ENCODE results near the gene CBX6. TPM values are rescaled to one million over a fixed set of nuclear protein-coding genes. Genes with fewer than 3 reads are reported as not detected.

Gene CBX6
- 12.0 TPM for polyA plus RNA-seq (2013, experiment 1 of 2)
- polyA plus RNA-seq (2013, experiment 2 of 2): 12.4 TPM

- H3K36me3 ChIP-seq (replicated peaks in 1 of 2; ENCODE audit: control insufficient read depth in 2 of 2, insufficient read depth in 2 of 2, low read length in 2 of 2): peaks cover 20 to 28% of the 10 kb centered on the region in 2 donors
- no peak within 1 kb of the TSS for H2BK12ac ChIP-seq (ENCODE audit: low read length)
- peak within 1 kb of the TSS; percentile 100 for H2AFZ ChIP-seq (ENCODE audit: low read length)
- H3K4ac ChIP-seq (ENCODE audit: low read length): no peak within 1 kb of the TSS
- H3K27me3 ChIP-seq (ENCODE audit: control insufficient read depth in 3 of 3, insufficient read depth in 3 of 3, low read depth in 1 of 3, low read length in 3 of 3): peaks cover 0 to 13% (median 0%) of the 10 kb centered on the region in 3 experiments
- peak within 1 kb of the TSS; percentile 75 for H3K23ac ChIP-seq (ENCODE audit: low read depth, low read length, poor library complexity)
- H3K4me1 ChIP-seq (ENCODE audit: control insufficient read depth in 2 of 2, insufficient read depth in 1 of 2, low read depth in 1 of 2, low read length in 2 of 2): peaks cover 12 to 20% of the 10 kb centered on the region in 2 donors
- peaks cover 8% of the 10 kb centered on the region for H3K79me1 ChIP-seq (ENCODE audit: low read depth, low read length)
- H3K9ac ChIP-seq (ENCODE audit: low read depth, low read length, poor library complexity): peak within 1 kb of the TSS; percentile 93
- no peaks in the 10 kb centered on the region for H3K9me3 ChIP-seq (replicated peaks in 1 of 2; ENCODE audit: control insufficient read depth in 2 of 2, insufficient read depth in 1 of 2, low read depth in 1 of 2, low read length in 2 of 2)
- H2AK5ac ChIP-seq (ENCODE audit: low read depth, low read length): peak within 1 kb of the TSS; percentile 69
- peak within 1 kb of the TSS; percentile 68 for H3K4me2 ChIP-seq (ENCODE audit: insufficient read depth, low read length, poor library complexity, severe bottlenecking)
- DNase-seq (ENCODE audit: low spot score): peak; percentile 95
- H3K4me3 ChIP-seq (ENCODE audit: low read length in 2 of 2): peak within 1 kb of the TSS; percentile 88 to 93
- peak within 1 kb of the TSS; percentile 69 for H2BK15ac ChIP-seq (ENCODE audit: low read length)
- H3K14ac ChIP-seq (ENCODE audit: low read length): peak within 1 kb of the TSS; percentile 78
- WGBS, 2 donors (ENCODE audit: extremely low coverage in 2 of 2, insufficient read length in 2 of 2, insufficient replicate concordance in 1 of 2): no CpG with 5 or more reads among the region's 73 CpGs
- peak within 1 kb of the TSS; percentile 85 for H2BK5ac ChIP-seq (ENCODE audit: low read length)
- peak within 1 kb of the TSS; percentile 66 for H4K8ac ChIP-seq (ENCODE audit: low read depth, low read length)
- peak within 1 kb of the TSS; percentile 65 for H2BK120ac ChIP-seq (ENCODE audit: low read depth, low read length)
- H4K91ac ChIP-seq (ENCODE audit: low read depth, low read length, poor library complexity): no peak within 1 kb of the TSS
- peak within 1 kb of the TSS; percentile 98 for H3K18ac ChIP-seq (ENCODE audit: low read length)
- H3K27ac ChIP-seq (replicated peaks; ENCODE audit: low read length): peak within 1 kb of the TSS; percentile 75
Measured at GRCh38 chr22:38872172-38872830, at the start of gene CBX6. CBX6 (minus strand) TSS chr22:38872216; CDS start chr22:38872190, 26 bp downstream.

GRCh38 chr22:38921806-38922205 lies 49.8 kb upstream of the CBX6 start:
- peaks cover 0 to 48% (median 0%) of the 10 kb centered on the region in 3 experiments for H3K27me3 ChIP-seq (ENCODE audit: control insufficient read depth in 3 of 3, insufficient read depth in 3 of 3, low read depth in 1 of 3, low read length in 3 of 3)
- H3K9ac ChIP-seq (ENCODE audit: low read depth, low read length, poor library complexity): no peak overlapping the region
- no peak overlapping the region for H3K23ac ChIP-seq (ENCODE audit: low read depth, low read length, poor library complexity)
- H3K4me3 ChIP-seq (ENCODE audit: low read length in 2 of 2): no peak overlapping the region
- no peak overlapping the region for H3K4ac ChIP-seq (ENCODE audit: low read length)
- no peaks in the 10 kb centered on the region for H3K79me1 ChIP-seq (ENCODE audit: low read depth, low read length)
- H3K14ac ChIP-seq (ENCODE audit: low read length): no peak overlapping the region
- no CpG with 5 or more reads among the region's 4 CpGs for WGBS, 2 donors (ENCODE audit: extremely low coverage in 2 of 2, insufficient read length in 2 of 2, insufficient replicate concordance in 1 of 2)
- no peaks in the 10 kb centered on the region for H3K9me3 ChIP-seq (replicated peaks in 1 of 2; ENCODE audit: control insufficient read depth in 2 of 2, insufficient read depth in 1 of 2, low read depth in 1 of 2, low read length in 2 of 2)
- DNase-seq (ENCODE audit: low spot score): no peak
- no peak overlapping the region for H3K4me2 ChIP-seq (ENCODE audit: insufficient read depth, low read length, poor library complexity, severe bottlenecking)
- H2BK15ac ChIP-seq (ENCODE audit: low read length): no peak overlapping the region
- no peak overlapping the region for H2BK120ac ChIP-seq (ENCODE audit: low read depth, low read length)
- no peak overlapping the region for H3K18ac ChIP-seq (ENCODE audit: low read length)
- no peak overlapping the region for H2AFZ ChIP-seq (ENCODE audit: low read length)
- no peak overlapping the region for H4K91ac ChIP-seq (ENCODE audit: low read depth, low read length, poor library complexity)
- H2BK5ac ChIP-seq (ENCODE audit: low read length): no peak overlapping the region
- H3K4me1 ChIP-seq (ENCODE audit: control insufficient read depth in 2 of 2, insufficient read depth in 1 of 2, low read depth in 1 of 2, low read length in 2 of 2): peaks cover 0 to 2% of the 10 kb centered on the region in 2 donors
- H2BK12ac ChIP-seq (ENCODE audit: low read length): no peak overlapping the region
- no peak overlapping the region for H2AK5ac ChIP-seq (ENCODE audit: low read depth, low read length)
- no peaks in the 10 kb centered on the region for H3K36me3 ChIP-seq (replicated peaks in 1 of 2; ENCODE audit: control insufficient read depth in 2 of 2, insufficient read depth in 2 of 2, low read length in 2 of 2)
- H4K8ac ChIP-seq (ENCODE audit: low read depth, low read length): no peak overlapping the region
- H3K27ac ChIP-seq (replicated peaks; ENCODE audit: low read length): no peak overlapping the region

GRCh38 chr22:38921120-38921519 lies 49.1 kb upstream of the CBX6 start:
- Histone ChIP-seq H3K4ac (ENCODE audit: low read length) (no peak overlapping the region), H4K91ac (ENCODE audit: low read depth, low read length, poor library complexity) (no peak overlapping the region), H3K4me2 (ENCODE audit: insufficient read depth, low read length, poor library complexity, severe bottlenecking) (no peak overlapping the region), H3K18ac (ENCODE audit: low read length) (no peak overlapping the region), H3K9me3 (replicated peaks in 1 of 2; ENCODE audit: control insufficient read depth in 2 of 2, insufficient read depth in 1 of 2, low read depth in 1 of 2, low read length in 2 of 2) (no peaks in the 10 kb centered on the region), H3K27me3 (ENCODE audit: control insufficient read depth in 3 of 3, insufficient read depth in 3 of 3, low read depth in 1 of 3, low read length in 3 of 3) (peaks cover 0 to 51% (median 0%) of the 10 kb centered on the region in 3 experiments), H3K14ac (ENCODE audit: low read length) (no peak overlapping the region), H4K8ac (ENCODE audit: low read depth, low read length) (no peak overlapping the region), H2AK5ac (ENCODE audit: low read depth, low read length) (no peak overlapping the region), H2BK12ac (ENCODE audit: low read length) (no peak overlapping the region), H3K4me3 (ENCODE audit: low read length in 2 of 2) (no peak overlapping the region), H3K23ac (ENCODE audit: low read depth, low read length, poor library complexity) (no peak overlapping the region), H3K36me3 (replicated peaks in 1 of 2; ENCODE audit: control insufficient read depth in 2 of 2, insufficient read depth in 2 of 2, low read length in 2 of 2) (no peaks in the 10 kb centered on the region), H2BK15ac (ENCODE audit: low read length) (no peak overlapping the region), H3K4me1 (ENCODE audit: control insufficient read depth in 2 of 2, insufficient read depth in 1 of 2, low read depth in 1 of 2, low read length in 2 of 2) (peaks cover 0 to 2% of the 10 kb centered on the region in 2 donors), H2AFZ (ENCODE audit: low read length) (no peak overlapping the region), H3K9ac (ENCODE audit: low read depth, low read length, poor library complexity) (no peak overlapping the region), H2BK120ac (ENCODE audit: low read depth, low read length) (no peak overlapping the region), H3K79me1 (ENCODE audit: low read depth, low read length) (no peaks in the 10 kb centered on the region), H3K27ac (replicated peaks; ENCODE audit: low read length) (no peak overlapping the region), H2BK5ac (ENCODE audit: low read length) (no peak overlapping the region)
- WGBS, 2 donors (ENCODE audit: extremely low coverage in 2 of 2, insufficient read length in 2 of 2, insufficient replicate concordance in 1 of 2): no CpG with 5 or more reads among the region's 6 CpGs
- DNase-seq (ENCODE audit: low spot score): no peak

- Histone ChIP-seq H3K79me1 (ENCODE audit: low read depth, low read length) (no peaks in the 10 kb centered on the region), H2BK120ac (ENCODE audit: low read depth, low read length) (no peak overlapping the region), H3K4me3 (ENCODE audit: low read length in 2 of 2) (no peak overlapping the region), H3K9me3 (replicated peaks in 1 of 2; ENCODE audit: control insufficient read depth in 2 of 2, insufficient read depth in 1 of 2, low read depth in 1 of 2, low read length in 2 of 2) (no peaks in the 10 kb centered on the region), H2AFZ (ENCODE audit: low read length) (no peak overlapping the region), H3K4ac (ENCODE audit: low read length) (no peak overlapping the region), H3K18ac (ENCODE audit: low read length) (no peak overlapping the region), H3K4me1 (ENCODE audit: control insufficient read depth in 2 of 2, insufficient read depth in 1 of 2, low read depth in 1 of 2, low read length in 2 of 2) (peaks cover 0 to 2% of the 10 kb centered on the region in 2 donors), H4K8ac (ENCODE audit: low read depth, low read length) (no peak overlapping the region), H3K27ac (replicated peaks; ENCODE audit: low read length) (no peak overlapping the region), H2BK12ac (ENCODE audit: low read length) (no peak overlapping the region), H3K14ac (ENCODE audit: low read length) (no peak overlapping the region), H3K23ac (ENCODE audit: low read depth, low read length, poor library complexity) (no peak overlapping the region), H3K9ac (ENCODE audit: low read depth, low read length, poor library complexity) (no peak overlapping the region), H2AK5ac (ENCODE audit: low read depth, low read length) (no peak overlapping the region), H4K91ac (ENCODE audit: low read depth, low read length, poor library complexity) (no peak overlapping the region), H3K36me3 (replicated peaks in 1 of 2; ENCODE audit: control insufficient read depth in 2 of 2, insufficient read depth in 2 of 2, low read length in 2 of 2) (no peaks in the 10 kb centered on the region), H2BK15ac (ENCODE audit: low read length) (no peak overlapping the region), H2BK5ac (ENCODE audit: low read length) (no peak overlapping the region), H3K27me3 (ENCODE audit: control insufficient read depth in 3 of 3, insufficient read depth in 3 of 3, low read depth in 1 of 3, low read length in 3 of 3) (peaks cover 0 to 38% (median 0%) of the 10 kb centered on the region in 3 experiments), H3K4me2 (ENCODE audit: insufficient read depth, low read length, poor library complexity, severe bottlenecking) (no peak overlapping the region)
- no peak for DNase-seq (ENCODE audit: low spot score)
- WGBS, 2 donors (ENCODE audit: extremely low coverage in 2 of 2, insufficient read length in 2 of 2, insufficient replicate concordance in 1 of 2): no CpG with 5 or more reads among the region's 1 CpG
Measured at GRCh38 chr22:38919631-38920190, 47.7 kb upstream of the CBX6 start.
